Cardiac muscle cell (in vitro differentiated cells and primary cell): ENCODE results near the gene LSM12. TPM values are rescaled to one million over a fixed set of nuclear protein-coding genes. Genes with fewer than 3 reads are reported as not detected.
A peak's percentile ranks its signal among the peaks of the same experiment; 100 is the strongest.

Experiments
- DNase-seq, 2 donors: peaks; one replicate each; pipeline versions ENCODE4 v3.0.0 to v3.0.0-alpha.2; 2010 to 2017; ENCODE audit warnings: low read depth in 1 of 2, low spot score in 1 of 2
- H3K27ac ChIP-seq: fragments of 200-600 bp; sonication (generic); 2 replicates; pipeline ENCODE4 v1.5.1; 2016
- H3K27me3 ChIP-seq: fragments of 200-600 bp; sonication (generic); 2 replicates; pipeline ENCODE4 v1.6.0; 2016; ENCODE audit warnings: control low read depth
- H3K36me3 ChIP-seq: fragments of 200-600 bp; sonication (generic); 2 replicates; pipeline ENCODE4 v1.5.1; 2016; ENCODE audit warnings: control low read depth
- H3K4me1 ChIP-seq: fragments of 200-600 bp; sonication (generic); 2 replicates; pipeline ENCODE4 v1.8.1; 2017; ENCODE audit warnings: low read depth, mild to moderate bottlenecking, mixed run types
- H3K4me3 ChIP-seq: fragments of 200-600 bp; sonication (generic); 2 replicates; pipeline ENCODE4 v1.5.1; 2016; ENCODE audit warnings: mild to moderate bottlenecking
- H3K9me3 ChIP-seq: fragments of 200-600 bp; sonication (generic); 2 replicates; pipeline ENCODE4 v1.5.1; 2017; ENCODE audit warnings: low read depth, mild to moderate bottlenecking, control low read depth
- polyA plus RNA-seq: library from polyadenylated mRNA; unstranded; fragments of >200 nt; fragmentation: Nextera tagmentation; extraction: Ambion mirVana; gene quantifications from 2 replicates; pipeline ENCODE4 v1.2.1, GENCODE V29; 2016
- total RNA-seq: library from RNA; depleted of rRNA; stranded (reverse); fragments of >200 nt; gene quantifications from 2 replicates; pipeline ENCODE4 v1.2.3, GENCODE V29; 2016
- TF ChIP-seq, protein P1 (sequence below): IDR thresholded peaks from 2 replicates; pipeline ENCODE4 v1.5.1; 2012; ENCODE audit warnings: low read depth, mild to moderate bottlenecking, low read length

The LSM12 gene
- total and polyA plus RNA-seq, 2 experiments from 2014 or later = 31.0 to 46.5 TPM

DNA sequence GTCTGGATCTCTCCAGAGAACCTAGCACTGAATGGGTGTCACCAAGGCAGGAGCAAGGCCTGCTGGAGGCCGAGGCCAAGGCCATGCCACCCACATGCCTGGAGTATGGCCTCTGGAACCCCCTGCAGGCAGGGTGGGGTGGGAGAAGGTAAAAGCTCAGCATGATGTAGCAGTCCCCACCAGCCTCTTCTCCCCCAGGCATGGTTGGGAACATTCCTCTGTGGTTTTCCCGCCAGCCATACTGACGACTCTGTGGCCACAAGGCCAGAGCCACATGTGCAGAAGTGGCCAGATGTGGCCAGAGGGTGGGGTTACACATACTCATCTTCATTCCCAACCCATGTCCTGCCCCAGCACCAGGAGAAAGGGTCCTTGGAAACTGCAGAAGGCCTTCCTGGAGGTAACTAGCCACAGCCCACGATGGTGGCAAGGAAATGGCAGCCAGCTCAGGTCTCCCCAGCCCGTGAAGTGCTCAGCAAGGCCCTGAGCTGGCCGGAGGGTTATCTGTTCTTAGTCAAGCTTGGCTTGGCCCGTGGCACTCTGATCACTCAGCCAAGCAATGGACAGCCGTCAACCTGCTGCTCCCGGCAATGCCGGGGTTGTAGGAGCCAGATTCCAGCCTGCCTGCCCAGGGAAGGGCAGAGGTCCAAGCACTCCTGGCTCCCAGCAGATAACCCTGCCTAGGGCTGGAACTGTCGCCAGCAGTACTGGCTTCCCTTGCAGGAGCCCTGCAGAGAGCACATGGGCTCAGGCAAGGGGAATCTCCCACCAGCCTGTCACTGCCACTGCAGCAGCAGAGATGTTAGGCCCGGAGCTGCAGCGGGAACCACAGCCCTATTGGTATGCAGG is 30.9 kb upstream of the LSM12 start:
- peaks cover 38% of the 10 kb centered on the region for H3K4me1 ChIP-seq
- H3K4me3 ChIP-seq = no peak overlapping the region
- peaks cover 5% of the 10 kb centered on the region for H3K36me3 ChIP-seq
- TF ChIP-seq, protein P1, sequence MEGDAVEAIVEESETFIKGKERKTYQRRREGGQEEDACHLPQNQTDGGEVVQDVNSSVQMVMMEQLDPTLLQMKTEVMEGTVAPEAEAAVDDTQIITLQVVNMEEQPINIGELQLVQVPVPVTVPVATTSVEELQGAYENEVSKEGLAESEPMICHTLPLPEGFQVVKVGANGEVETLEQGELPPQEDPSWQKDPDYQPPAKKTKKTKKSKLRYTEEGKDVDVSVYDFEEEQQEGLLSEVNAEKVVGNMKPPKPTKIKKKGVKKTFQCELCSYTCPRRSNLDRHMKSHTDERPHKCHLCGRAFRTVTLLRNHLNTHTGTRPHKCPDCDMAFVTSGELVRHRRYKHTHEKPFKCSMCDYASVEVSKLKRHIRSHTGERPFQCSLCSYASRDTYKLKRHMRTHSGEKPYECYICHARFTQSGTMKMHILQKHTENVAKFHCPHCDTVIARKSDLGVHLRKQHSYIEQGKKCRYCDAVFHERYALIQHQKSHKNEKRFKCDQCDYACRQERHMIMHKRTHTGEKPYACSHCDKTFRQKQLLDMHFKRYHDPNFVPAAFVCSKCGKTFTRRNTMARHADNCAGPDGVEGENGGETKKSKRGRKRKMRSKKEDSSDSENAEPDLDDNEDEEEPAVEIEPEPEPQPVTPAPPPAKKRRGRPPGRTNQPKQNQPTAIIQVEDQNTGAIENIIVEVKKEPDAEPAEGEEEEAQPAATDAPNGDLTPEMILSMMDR = no peak
- H3K9me3 ChIP-seq = no peaks in the 10 kb centered on the region
- no peaks in the 10 kb centered on the region for H3K27me3 ChIP-seq
- DNase-seq = peak in 1 of 2 donors; percentile 54
- H3K27ac ChIP-seq = peak overlapping the region; percentile 97

DNA sequence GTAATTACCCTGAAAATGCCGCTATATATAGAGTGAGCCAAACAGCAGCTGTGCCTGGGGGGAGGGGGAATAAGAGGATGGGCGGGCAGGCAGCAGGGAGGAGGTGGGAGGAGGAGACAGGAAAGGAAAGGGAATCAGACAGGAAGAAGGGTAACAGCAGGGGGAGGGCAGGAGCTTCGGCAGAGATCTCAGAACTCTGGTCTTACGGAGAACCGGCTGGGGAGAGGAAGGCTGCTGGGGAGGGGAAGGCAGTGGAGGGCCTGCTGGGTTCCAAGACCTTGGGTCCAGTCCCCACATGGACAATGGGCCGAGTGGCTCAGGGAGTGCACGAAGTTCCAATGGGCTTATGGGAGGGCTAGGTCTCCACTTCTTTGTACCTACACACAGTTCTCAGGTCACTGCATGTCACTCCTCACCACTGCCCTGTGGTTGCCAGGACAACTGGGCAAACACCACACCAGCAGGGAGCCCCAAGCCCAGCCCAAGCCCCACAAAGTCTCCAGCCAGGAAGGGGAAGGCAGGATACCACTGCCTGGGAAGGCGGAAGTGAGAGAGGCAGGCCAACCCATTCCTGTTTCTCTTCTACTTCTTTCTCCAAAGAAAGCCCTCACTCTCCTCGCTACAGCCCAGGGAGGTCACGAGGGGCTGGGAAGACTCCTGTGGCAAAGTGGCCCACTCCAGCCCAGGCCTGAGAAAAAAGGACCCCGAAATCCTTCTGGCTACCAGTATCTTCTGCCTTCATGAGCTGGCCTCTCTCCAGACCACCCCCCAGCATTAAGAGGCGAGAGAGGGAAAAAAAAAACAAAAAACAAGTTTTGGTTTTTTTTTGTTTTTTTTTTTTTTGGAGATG is 29.4 kb upstream of the LSM12 start:
- peaks cover 28% of the 10 kb centered on the region for H3K4me1 ChIP-seq
- TF ChIP-seq, protein P1 = peak; percentile 22
- peak; percentile 89 to 97 for DNase-seq

DNA sequence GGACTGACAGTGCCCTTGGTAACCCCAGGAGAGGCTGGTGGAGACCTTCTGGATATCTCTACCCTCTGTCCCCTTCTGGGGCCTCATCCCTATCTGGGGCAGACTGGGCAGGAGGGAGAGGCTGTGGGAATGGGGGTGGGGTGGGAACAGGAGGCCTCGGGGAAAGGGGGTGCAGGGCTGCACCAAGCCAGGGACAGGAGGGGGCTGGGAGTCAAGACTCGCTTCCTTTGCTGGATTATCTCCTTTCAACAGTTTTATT is 28.8 kb upstream of the LSM12 start:
- Histone ChIP-seq H3K27ac (peak overlapping the region; percentile 97), H3K36me3 (peaks cover 22% of the 10 kb centered on the region), H3K27me3 (no peaks in the 10 kb centered on the region), H3K4me3 (no peak overlapping the region), H3K9me3 (no peaks in the 10 kb centered on the region), H3K4me1 (peaks cover 28% of the 10 kb centered on the region)
- DNase-seq = no peak
- TF ChIP-seq, protein P1 = no peak

More for the DNA sequence above, 29.4 kb upstream of the LSM12 start:
- H3K36me3 ChIP-seq = peaks cover 17% of the 10 kb centered on the region
- H3K27ac ChIP-seq = peak overlapping the region; percentile 97
- no peaks in the 10 kb centered on the region for H3K27me3 ChIP-seq
- peak overlapping the region; percentile 2 for H3K4me3 ChIP-seq
- H3K9me3 ChIP-seq = no peaks in the 10 kb centered on the region

DNA sequence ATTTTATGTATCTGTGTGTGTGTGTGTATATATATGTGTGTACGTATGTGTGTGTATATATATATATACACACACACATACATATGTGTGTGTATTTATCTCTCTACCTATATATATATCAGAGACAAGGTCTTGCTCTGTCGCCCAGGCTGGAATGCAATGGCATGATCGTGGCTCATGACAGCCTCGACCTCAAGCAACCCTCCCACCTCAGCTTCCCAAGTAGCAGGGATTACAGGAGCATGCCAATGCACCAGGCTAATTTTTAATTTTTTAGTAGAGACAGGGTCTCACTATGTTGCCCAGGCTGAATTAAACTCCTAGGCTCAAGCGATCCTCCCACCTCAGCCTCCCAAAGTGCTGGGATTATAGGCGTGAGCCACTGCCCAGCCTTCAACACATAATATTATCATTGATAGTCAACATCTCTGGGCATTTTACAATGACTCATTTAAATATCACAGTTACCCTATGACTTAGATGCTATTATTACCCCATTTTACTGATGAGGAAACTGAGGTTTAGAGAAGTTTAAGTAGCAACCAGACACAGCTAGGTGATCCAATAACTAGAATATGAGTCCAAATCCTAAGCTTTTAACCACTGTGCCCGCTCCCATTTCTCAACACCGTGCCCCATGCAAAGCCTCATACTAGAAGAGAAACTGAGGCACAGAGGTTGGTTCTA is 28.4 kb upstream of the LSM12 start:
- Histone ChIP-seq H3K4me3 (no peak overlapping the region), H3K27me3 (no peaks in the 10 kb centered on the region), H3K9me3 (no peaks in the 10 kb centered on the region), H3K4me1 (peaks cover 28% of the 10 kb centered on the region), H3K36me3 (peaks cover 22% of the 10 kb centered on the region), H3K27ac (peak overlapping the region; percentile 97)
- TF ChIP-seq, protein P1 = no peak
- no peak for DNase-seq

DNA sequence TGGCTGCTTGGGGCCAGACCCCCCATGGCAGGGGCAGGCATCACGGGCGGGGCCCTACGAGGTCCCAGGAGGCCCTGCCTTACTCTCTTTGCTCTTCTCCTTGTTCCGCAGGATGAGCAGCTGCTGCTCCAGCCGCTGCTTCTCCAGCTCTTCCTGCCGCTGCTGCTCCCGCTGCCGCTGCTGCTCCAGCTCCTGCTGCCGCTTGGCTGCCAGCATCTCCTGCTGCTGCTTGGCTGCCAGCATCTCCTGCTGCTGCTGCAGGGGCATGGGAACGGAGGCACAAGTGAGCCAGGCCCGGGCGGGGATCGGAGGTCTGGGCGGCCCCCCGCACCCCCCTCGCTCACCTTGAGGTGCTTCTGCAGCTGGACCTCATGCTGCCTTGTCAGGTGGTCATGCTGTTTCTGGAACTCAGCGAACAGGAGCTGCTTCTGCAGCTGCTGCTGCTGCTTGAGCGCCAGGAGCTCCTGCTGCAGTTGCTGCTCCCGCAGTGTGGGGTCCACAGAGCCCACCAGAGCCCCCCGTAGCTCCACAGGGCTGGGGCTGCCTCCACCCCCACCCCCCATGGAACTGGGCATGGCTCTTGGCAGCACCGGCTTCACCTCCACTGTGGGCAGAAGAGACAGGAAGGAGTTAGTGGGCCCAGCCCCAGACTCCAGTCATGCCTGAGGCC is 26.9 kb upstream of the LSM12 start:
- DNase-seq = no peak
- peaks cover 28% of the 10 kb centered on the region for H3K4me1 ChIP-seq
- no peak overlapping the region for H3K4me3 ChIP-seq
- H3K36me3 ChIP-seq = peaks cover 26% of the 10 kb centered on the region
- peak overlapping the region; percentile 54 for H3K27ac ChIP-seq
- no peaks in the 10 kb centered on the region for H3K9me3 ChIP-seq
- H3K27me3 ChIP-seq = no peaks in the 10 kb centered on the region
- TF ChIP-seq, protein P1 = no peak
